MCF 10A (cell line): ENCODE measurements around the gene PPP1R1B. TPM values are rescaled to one million over a fixed set of nuclear protein-coding genes. Genes with fewer than 3 reads are reported as not detected.

ENCODE experiments used
- BruUV-seq: library from RNA; stranded (reverse); fragments of 400-500 nt; replicated peaks from 2 replicates; lab custom pipeline; 2021; lab: Mats Ljungman, UMichigan
- CTCF ChIA-PET: fragments of 300-600 bp; sonication (Branson Sonifier 250); formaldehyde crosslinking; extraction: SDS; loops from one replicate; lab custom pipeline; 2021; ENCODE audit warnings: antibody characterized with exemption, inconsistent platforms; lab: Yijun Ruan, JAX
- POLR2A ChIA-PET: fragments of 300-600, 350-650 bp; sonication (Branson Sonifier 250); formaldehyde crosslinking; extraction: SDS; loops from one replicate; lab custom pipeline; 2020; ENCODE audit warnings: antibody characterized with exemption, inconsistent platforms; lab: Yijun Ruan, JAX
- DNase-seq: peaks from one replicate; pipeline ENCODE4 v3.0.0-alpha.2; 2018; ENCODE audit not compliant: unreplicated experiment
- H3K27ac Mint-ChIP-seq: one replicate; pipeline ENCODE4 v1.8.0; 2022; ENCODE audit warnings: mild to moderate bottlenecking, low read depth, mixed read lengths; ENCODE audit not compliant: unreplicated experiment
- H3K27me3 Mint-ChIP-seq: one replicate; pipeline ENCODE4 v1.8.0; 2022; ENCODE audit warnings: mixed read lengths; ENCODE audit not compliant: insufficient read depth, unreplicated experiment
- H3K36me3 Mint-ChIP-seq: one replicate; pipeline ENCODE4 v1.8.0; 2022; ENCODE audit warnings: mild to moderate bottlenecking, moderate library complexity, mixed read lengths; ENCODE audit not compliant: insufficient read depth, unreplicated experiment
- H3K4me1 Mint-ChIP-seq: one replicate; pipeline ENCODE4 v1.8.0; 2022; ENCODE audit warnings: mixed read lengths; ENCODE audit not compliant: insufficient read depth, unreplicated experiment
- H3K4me3 Mint-ChIP-seq: one replicate; pipeline ENCODE4 v1.8.0; 2022; ENCODE audit warnings: mild to moderate bottlenecking, moderate library complexity, mixed read lengths; ENCODE audit not compliant: unreplicated experiment
- H3K9me3 Mint-ChIP-seq: one replicate; pipeline ENCODE4 v1.8.0; 2022; ENCODE audit warnings: mixed read lengths; ENCODE audit not compliant: unreplicated experiment
- CTCF ChIP-seq: fragments of 200-600 bp; IDR thresholded peaks from one replicate; pipeline ENCODE4 v1.8.0; 2022; ENCODE audit warnings: antibody characterized with exemption, mild to moderate bottlenecking; ENCODE audit not compliant: unreplicated experiment
- intact Hi-C: fragments of 100-400 bp; cut with micrococcal nuclease; formaldehyde crosslinking; loops from 2 replicates; pipeline ENCODE4 v1.14.1; 2022
- total RNA-seq: library from RNA; stranded (reverse); gene quantifications from 2 replicates; pipeline ENCODE4 v1.2.3, GENCODE V29; 2022

PPP1R1B gene
- total RNA-seq, 1 experiment from 2014 or later = not detected

DNA sequence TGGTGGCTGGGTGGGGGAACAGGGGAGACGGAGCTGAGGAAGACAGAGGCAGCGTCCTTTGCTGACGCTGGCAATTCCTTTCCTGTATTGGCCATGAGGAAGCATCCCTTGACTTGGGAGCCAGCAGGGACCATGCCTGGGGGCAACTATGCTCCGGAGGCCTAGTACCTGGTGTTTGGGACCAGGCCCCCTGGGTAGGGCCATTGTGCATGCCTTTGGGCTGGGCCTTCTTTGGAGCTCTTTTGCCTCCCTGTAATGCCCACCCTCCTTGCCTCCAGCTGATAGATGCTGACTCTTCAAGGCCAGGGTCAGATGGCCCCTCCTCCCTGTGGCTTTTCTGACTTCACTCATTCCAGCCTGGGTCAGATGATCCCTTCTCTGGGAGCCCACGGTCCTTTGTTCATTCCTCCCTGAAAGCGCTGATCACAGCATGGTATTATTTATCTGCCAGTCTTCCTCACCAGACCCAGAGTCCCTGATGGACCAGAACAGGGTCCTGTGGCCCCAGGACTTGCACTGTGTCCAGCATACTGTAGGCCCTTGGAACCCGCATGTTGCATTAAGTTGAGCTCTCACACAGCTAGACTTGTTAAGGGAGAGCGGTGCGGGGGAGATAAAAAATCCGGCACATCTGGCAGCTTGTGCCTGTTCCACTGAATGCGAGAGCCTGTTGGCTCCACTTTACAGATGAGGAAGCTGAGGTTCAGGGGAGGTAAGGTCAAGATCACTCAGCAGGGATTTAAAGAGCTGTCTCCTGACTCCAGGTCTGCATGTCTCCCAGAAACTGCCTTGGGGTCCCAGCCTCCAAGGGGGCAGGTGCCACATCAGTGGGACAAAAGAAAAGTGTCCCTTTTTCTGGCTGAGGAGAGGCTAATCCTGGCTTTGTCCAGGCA is 13.1 kb downstream of the PPP1R1B start:
- peak overlapping the region; percentile 97 for H3K27ac Mint-ChIP-seq

DNA sequence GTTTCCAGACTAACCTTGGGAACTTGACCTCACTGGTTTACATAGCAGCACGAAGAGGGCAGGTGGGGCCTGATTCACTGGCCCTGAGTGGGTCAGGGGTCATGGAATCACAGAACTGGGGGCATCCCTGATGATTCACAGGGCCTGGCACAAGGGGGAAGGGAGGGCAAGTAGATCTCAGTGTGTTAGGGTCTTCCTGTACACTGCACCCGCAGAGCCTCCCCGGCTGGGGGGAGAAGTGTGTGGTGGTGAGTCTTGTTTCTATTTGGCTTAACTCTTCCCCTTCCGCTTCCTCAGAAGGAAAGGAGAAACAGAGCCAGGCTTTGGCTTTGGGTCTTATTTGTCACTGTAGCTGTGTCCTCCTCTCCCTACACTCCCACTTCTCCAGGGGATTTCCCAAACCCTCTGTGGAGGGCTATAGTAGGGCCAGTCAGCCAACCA is 13.9 kb downstream of the PPP1R1B start:
- Mint-ChIP-seq H3K4me3 (no peak overlapping the region), H3K36me3 (peaks cover 10% of the 10 kb centered on the region), H3K27me3 (no peaks in the 10 kb centered on the region), H3K4me1 (peaks cover 39% of the 10 kb centered on the region), H3K9me3 (no peaks in the 10 kb centered on the region), H3K27ac (no peak overlapping the region)
- CTCF ChIA-PET = interaction anchor here (0.7 kb wide), 1 partner anchor 89 kb away, joined by 3 read pairs; no protein-coding TSS in a partner anchor
- no TSS peak for BruUV-seq
- no peak for DNase-seq
- POLR2A ChIA-PET = interaction anchor here (0.5 kb wide), 1 partner anchor 113 kb away, joined by 3 read pairs; no protein-coding TSS in a partner anchor
- intact Hi-C loops = no loop called here
- TF ChIP-seq CTCF = no peak

More for the DNA sequence above, 13.1 kb downstream of the PPP1R1B start:
- TF ChIP-seq CTCF = no peak
- intact Hi-C loops = loop anchor here (5.0 kb wide), 2 partner anchors 47 to 112 kb away; partner anchors contain the start of gene PGAP3
- POLR2A ChIA-PET = no interaction called here
- H3K36me3 Mint-ChIP-seq = peaks cover 2% of the 10 kb centered on the region
- CTCF ChIA-PET = interaction anchor here (0.7 to 9.9 kb wide), 3 partner anchors 14 to 90 kb away, joined by 3 to 146 read pairs (median 6); no protein-coding TSS in a partner anchor
- BruUV-seq = no TSS peak
- DNase-seq = no peak
- H3K9me3 Mint-ChIP-seq = no peaks in the 10 kb centered on the region
- H3K4me1 Mint-ChIP-seq = peaks cover 39% of the 10 kb centered on the region
- no peaks in the 10 kb centered on the region for H3K27me3 Mint-ChIP-seq
- H3K4me3 Mint-ChIP-seq = no peak overlapping the region

GRCh38 chr17:39641097-39641496 is 14.3 kb downstream of the PPP1R1B start:
- H3K4me1 Mint-ChIP-seq = peaks cover 39% of the 10 kb centered on the region
- TF ChIP-seq CTCF = no peak

DNA sequence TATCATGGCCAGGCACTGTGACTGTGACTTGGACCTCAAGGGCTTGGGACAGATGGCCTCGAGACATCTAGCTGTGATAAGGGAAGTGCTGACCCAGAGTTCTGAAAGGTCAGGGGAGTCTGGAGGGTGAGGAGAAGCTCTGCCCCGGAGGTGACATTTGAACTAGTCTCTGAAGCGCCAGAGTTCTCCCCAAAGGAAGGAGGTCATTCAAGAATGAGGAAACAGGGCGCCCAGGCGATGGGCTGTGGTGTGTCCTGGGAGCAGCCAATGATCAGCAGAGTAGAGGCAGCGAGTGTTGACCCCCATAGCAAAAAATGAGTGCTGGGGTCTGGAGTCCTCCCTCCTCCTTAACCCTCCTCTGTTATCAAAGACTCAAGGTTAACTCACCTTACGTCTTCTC is 15.1 kb downstream of the PPP1R1B start:
- Mint-ChIP-seq H3K4me3 (no peak overlapping the region), H3K27me3 (no peaks in the 10 kb centered on the region), H3K4me1 (peaks cover 39% of the 10 kb centered on the region), H3K36me3 (peaks cover 13% of the 10 kb centered on the region), H3K27ac (no peak overlapping the region), H3K9me3 (no peaks in the 10 kb centered on the region)
- TF ChIP-seq CTCF = no peak
- DNase-seq = no peak
- CTCF ChIA-PET = interaction anchor here (1.0 to 1.3 kb wide), 3 partner anchors 12 to 20 kb away, joined by 3 to 6 read pairs (median 4); no protein-coding TSS in a partner anchor
- intact Hi-C loops = no loop called here
- POLR2A ChIA-PET = no interaction called here
- no TSS peak for BruUV-seq

More at GRCh38 chr17:39641097-39641496, 14.3 kb downstream of the PPP1R1B start:
- Mint-ChIP-seq H3K27ac (no peak overlapping the region), H3K27me3 (no peaks in the 10 kb centered on the region), H3K4me3 (no peak overlapping the region), H3K9me3 (no peaks in the 10 kb centered on the region), H3K36me3 (peaks cover 13% of the 10 kb centered on the region)
- POLR2A ChIA-PET = interaction anchor here (0.5 kb wide), 1 partner anchor 113 kb away, joined by 3 read pairs; no protein-coding TSS in a partner anchor
- no peak for DNase-seq
- CTCF ChIA-PET = interaction anchor here (0.7 to 1.3 kb wide), 3 partner anchors 13 to 18 kb away, joined by 3 to 6 read pairs (median 5); no protein-coding TSS in a partner anchor
- intact Hi-C loops = no loop called here
- BruUV-seq = no TSS peak
